Activated CD4-positive, alpha-beta T cell treated with anti-CD3 and anti-CD28 coated beads, Interleukin-2, amount 50 U/mL, for 1 hour (primary cell): ENCODE measurements around the gene TUBB2A.
"Not testable (repeated sequence)": the region's sequence is repeated elsewhere in the genome, so short reads cannot be mapped to it uniquely, and the experiment has no call there.

Experiments
- DNase-seq: peaks from one replicate; pipeline ENCODE4 v3.0.0-alpha.2; 2020

The TUBB2A gene

GRCh38 chr6:3151691-3152090 lies 5.7 kb downstream of the TUBB2A start:
- no peak for DNase-seq

- DNase-seq: no peak
Measured at GRCh38 chr6:3147914-3148757, 9.2 kb downstream of the TUBB2A start.

- DNase-seq: no peak
Measured at GRCh38 chr6:3144571-3144970, 12.8 kb downstream of the TUBB2A start.

GRCh38 chr6:3143158-3143557 lies 14.2 kb downstream of the TUBB2A start:
- DNase-seq: no peak

GRCh38 chr6:3142536-3142935 lies 14.8 kb downstream of the TUBB2A start:
- DNase-seq: no peak

- DNase-seq: no peak
Measured at GRCh38 chr6:3140201-3140600, 17.1 kb downstream of the TUBB2A start.

GRCh38 chr6:3139090-3139903 lies 18.0 kb downstream of the TUBB2A start:
- no peak for DNase-seq

GRCh38 chr6:3138341-3138740 lies 19.0 kb downstream of the TUBB2A start:
- no peak for DNase-seq

- DNase-seq: not testable (repeated sequence)
Measured at GRCh38 chr6:3137873-3138272, 19.5 kb downstream of the TUBB2A start.

GRCh38 chr6:3137057-3137777 lies 20.1 kb downstream of the TUBB2A start:
- DNase-seq: no peak

GRCh38 chr6:3136292-3137011 lies 20.9 kb downstream of the TUBB2A start:
- no peak for DNase-seq

GRCh38 chr6:3135668-3136291 lies 21.6 kb downstream of the TUBB2A start:
- DNase-seq: no peak

GRCh38 chr6:3133515-3133914 lies 23.8 kb downstream of the TUBB2A start:
- DNase-seq: no peak

- no peak for DNase-seq
Measured at GRCh38 chr6:3131695-3132094, 25.6 kb downstream of the TUBB2A start.

- DNase-seq: no peak
Measured at GRCh38 chr6:3128356-3129108, 28.8 kb downstream of the TUBB2A start.

GRCh38 chr6:3125815-3126214 lies 31.5 kb downstream of the TUBB2A start:
- DNase-seq: no peak

GRCh38 chr6:3124667-3125066 lies 32.7 kb downstream of the TUBB2A start:
- no peak for DNase-seq

GRCh38 chr6:3122823-3123182 lies 34.5 kb downstream of the TUBB2A start:
- DNase-seq: no peak

- no peak for DNase-seq
Measured at GRCh38 chr6:3120765-3121089, 36.6 kb downstream of the TUBB2A start.

GRCh38 chr6:3119040-3119723 lies 38.2 kb downstream of the TUBB2A start:
- no peak for DNase-seq
